GM12878 (cell line): Measurements from ENCODE around the gene IL6R. TPM values are rescaled to one million over a fixed set of nuclear protein-coding genes. Genes with fewer than 3 reads are reported as not detected.

Experiments
- ATAC-seq: fragments of 200-7000 bp; cut with Tn5 transposase; 3 replicates; pipeline ENCODE4 v1.9.1; 2020; ENCODE audit warnings: mild to moderate bottlenecking, moderate library complexity
- BruUV-seq: library from RNA; stranded (reverse); fragments of 400-500 nt; replicated peaks from 2 replicates; lab custom pipeline; 2021; lab: Mats Ljungman, UMichigan
- CTCF ChIA-PET: fragments of 300-600 bp; sonication (Branson Sonifier 250); formaldehyde crosslinking; extraction: SDS; loops from one replicate; lab custom pipeline; 2021; ENCODE audit warnings: inconsistent platforms; lab: Yijun Ruan, JAX
- POLR2A ChIA-PET: fragments of 350-600 bp; formaldehyde crosslinking; extraction: SDS; loops from one replicate; lab custom pipeline; 2021; ENCODE audit warnings: inconsistent platforms; lab: Charles Lee
- RAD21 ChIA-PET: fragments of 300-600 bp; sonication (Branson Sonifier 250); formaldehyde crosslinking; loops from one replicate; lab custom pipeline; 2023; ENCODE audit warnings: antibody characterized with exemption; ENCODE audit not compliant: unreplicated experiment; lab: Charles Lee
- SMC1A ChIA-PET: fragments of 300-600 bp; sonication (Branson Sonifier 250); formaldehyde crosslinking; loops from one replicate; lab custom pipeline; 2023; ENCODE audit not compliant: unreplicated experiment, uncharacterized antibody; lab: Charles Lee
- DNase-seq: peaks from one replicate; pipeline ENCODE4 v3.0.0-alpha.2; 2011; ENCODE audit warnings: low read depth, low spot score
- FAIRE-seq: peaks from 3 replicates; lab custom pipeline; 2011; peaks lifted over from hg19 to GRCh38; lab: Jason Lieb, UNC
- H2AFZ ChIP-seq: 2 replicates; pipeline ENCODE4 v1.6.0; 2011; ENCODE audit warnings: low read depth, low read length, control low read depth; ENCODE audit not compliant: control insufficient read depth
- H3K27ac ChIP-seq: 2 replicates; pipeline ENCODE4 v1.5.1; 2011; ENCODE audit warnings: control low read depth; ENCODE audit not compliant: control insufficient read depth, insufficient read depth
- H3K27me3 ChIP-seq, 2 experiments: replicated peaks in 1 of 2; 2 replicates each; pipeline versions ENCODE4 v1.6.0 to v1.6.1; 2011; ENCODE audit warnings: low read length in 1 of 2; ENCODE audit not compliant: control insufficient read depth in 2 of 2, insufficient read depth in 2 of 2
- H3K36me3 ChIP-seq, 2 experiments: 2 replicates each; pipeline ENCODE4 v1.5.1; 2011; ENCODE audit warnings: low read length in 1 of 2; ENCODE audit not compliant: control insufficient read depth in 2 of 2, insufficient read depth in 2 of 2
- H3K4me1 ChIP-seq: 2 replicates; pipeline ENCODE4 v1.6.1; 2011; ENCODE audit warnings: mild to moderate bottlenecking, low read length, moderate library complexity, mixed read lengths; ENCODE audit not compliant: control insufficient read depth, insufficient read depth
- H3K4me2 ChIP-seq: 2 replicates; pipeline ENCODE4 v1.6.0; 2011; ENCODE audit warnings: control low read depth; ENCODE audit not compliant: control insufficient read depth, insufficient read depth
- H3K4me3 ChIP-seq: fragments of 200-600 bp; sonication (generic); 2 replicates; pipeline ENCODE4 v1.5.1; 2016
- H3K79me2 ChIP-seq: 2 replicates; pipeline ENCODE4 v1.6.0; 2011; ENCODE audit warnings: low read length; ENCODE audit not compliant: control insufficient read depth, insufficient read depth
- H3K9ac ChIP-seq: 2 replicates; pipeline ENCODE4 v1.8.0; 2011; ENCODE audit warnings: low read length, control low read depth, mixed read lengths; ENCODE audit not compliant: control insufficient read depth, insufficient read depth
- H3K9me3 ChIP-seq: replicated peaks from 3 replicates; pipeline ENCODE4 v1.5.1; 2011; ENCODE audit warnings: mild to moderate bottlenecking, low read length; ENCODE audit not compliant: control insufficient read depth, insufficient read depth
- H4K20me1 ChIP-seq: 2 replicates; pipeline ENCODE4 v1.6.0; 2011; ENCODE audit not compliant: control insufficient read depth, insufficient read depth
- CHD1 ChIP-seq: IDR thresholded peaks from 2 replicates; pipeline ENCODE4 v1.6.1; 2012; ENCODE audit warnings: low read depth, low read length, improper control_type of control experiment
- CREB1 ChIP-seq: IDR thresholded peaks from 2 replicates; pipeline ENCODE4 v1.6.1; 2012; ENCODE audit warnings: low read depth, mild to moderate bottlenecking, inconsistent platforms
- FOS ChIP-seq: IDR thresholded peaks from 3 replicates; pipeline ENCODE4 v1.6.1; 2011; ENCODE audit warnings: borderline replicate concordance; ENCODE audit not compliant: insufficient read length; ENCODE audit errors: extremely low read depth
- FOXK2 ChIP-seq: fragments of 450-650 bp; IDR thresholded peaks from 2 replicates; pipeline ENCODE4 v1.6.1; 2017; ENCODE audit warnings: mild to moderate bottlenecking, moderate library complexity
- MYC ChIP-seq: IDR thresholded peaks from 2 replicates; pipeline ENCODE4 v1.6.1; 2011; ENCODE audit warnings: mild to moderate bottlenecking, low read length, moderate library complexity, inconsistent platforms; ENCODE audit not compliant: insufficient read depth, insufficient replicate concordance, insufficient read length, severe bottlenecking
- PAX5 ChIP-seq: IDR thresholded peaks from 2 replicates; pipeline ENCODE4 v1.6.1; 2011; ENCODE audit warnings: low read depth, low read length, borderline replicate concordance
- RUNX3 ChIP-seq: IDR thresholded peaks from 2 replicates; pipeline ENCODE4 v1.6.1; 2012; ENCODE audit warnings: low read length, inconsistent platforms
- SRF ChIP-seq, 2 experiments: IDR thresholded peaks; 2 replicates each; pipeline ENCODE4 v1.6.1; 2011; ENCODE audit warnings: low read depth in 2 of 2, low read length in 2 of 2, mild to moderate bottlenecking in 1 of 2, moderate library complexity in 1 of 2
- WGBS: methylation state at CpG from one replicate; pipeline ENCODE4 v1.1.6; 2016; ENCODE audit warnings: low lambda C conversion rate; ENCODE audit not compliant: insufficient replicate concordance, insufficient coverage; ENCODE audit errors: missing lambda C conversion rate; 5-methylcytosine and 5-hydroxymethylcytosine counted together
- in situ Hi-C: fragments of 300-500 bp; cut with MboI; formaldehyde crosslinking; loops from 9 replicates; pipeline ENCODE4 v1.14.3; 2018; ENCODE audit warnings: mixed read lengths
- intact Hi-C: fragments of 100-400 bp; cut with micrococcal nuclease; formaldehyde crosslinking; loops from one replicate; pipeline ENCODE4 v1.14.2; 2022; ENCODE audit not compliant: unreplicated experiment
- polyA plus RNA-seq, 11 experiments: library from polyadenylated mRNA; depleted of rRNA in 4 of 11; unstranded in 6 of 11; stranded (reverse) in 5 of 11; fragments of >200 nt; fragmentation: Nextera tagmentation in 4 of 11; fragmentation: Illumina TruSeq in 1 of 11; extraction: Ambion mirVana in 4 of 11; extraction: Trizol in 1 of 11; gene quantifications; 1 replicate in 1 of 11; 2 replicates in 10 of 11; pipeline versions ENCODE4 v1.2.1 to v1.2.3, GENCODE V29; 2011 to 2016; ENCODE audit warnings: inconsistent platforms in 2 of 11, missing spikeins in 2 of 11, low read depth in 1 of 11
- total RNA-seq, 4 experiments: library from RNA; depleted of rRNA in 3 of 4; stranded (reverse); fragments of >200 nt in 3 of 4; fragmentation: Illumina TruSeq in 1 of 4; extraction: Trizol in 1 of 4; gene quantifications; 2 replicates each; pipeline versions ENCODE4 v1.2.1 to v1.2.3, GENCODE V29; 2013 to 2021
- TF ChIP-seq, protein P1 (sequence below): IDR thresholded peaks from 2 replicates; pipeline ENCODE4 v1.6.1; 2011; ENCODE audit warnings: borderline replicate concordance, low read depth, mild to moderate bottlenecking, moderate library complexity, mixed read lengths, low read length; ENCODE audit not compliant: insufficient read depth; ENCODE audit errors: extremely low read length
- TF ChIP-seq, protein P2 (sequence below), 3 experiments: IDR thresholded peaks in 2 of 3; conservative IDR thresholded peaks in 1 of 3; 2 replicates each; pipeline ENCODE4 v1.5.1; 2011; ENCODE audit warnings: low read depth in 3 of 3, low read length in 3 of 3, mild to moderate bottlenecking in 3 of 3, control low read depth in 2 of 3, moderate library complexity in 2 of 3, inconsistent platforms in 1 of 3, mixed read lengths in 1 of 3; ENCODE audit not compliant: control insufficient read depth in 2 of 3, insufficient read depth in 1 of 3; ENCODE audit errors: extremely low read depth in 1 of 3
- TF ChIP-seq, protein P3 (sequence below): fragments of 150-350 bp; IDR thresholded peaks from 2 replicates; pipeline ENCODE4 v1.6.1; 2016; ENCODE audit warnings: low read depth, low read length

IL6R gene
- total and polyA plus RNA-seq, 10 of the 15 experiments (the other 5 are each of a cell fraction or from before 2014, with no cell fraction given), result 1.9 to 43.4 (median 17.5) TPM

DNA sequence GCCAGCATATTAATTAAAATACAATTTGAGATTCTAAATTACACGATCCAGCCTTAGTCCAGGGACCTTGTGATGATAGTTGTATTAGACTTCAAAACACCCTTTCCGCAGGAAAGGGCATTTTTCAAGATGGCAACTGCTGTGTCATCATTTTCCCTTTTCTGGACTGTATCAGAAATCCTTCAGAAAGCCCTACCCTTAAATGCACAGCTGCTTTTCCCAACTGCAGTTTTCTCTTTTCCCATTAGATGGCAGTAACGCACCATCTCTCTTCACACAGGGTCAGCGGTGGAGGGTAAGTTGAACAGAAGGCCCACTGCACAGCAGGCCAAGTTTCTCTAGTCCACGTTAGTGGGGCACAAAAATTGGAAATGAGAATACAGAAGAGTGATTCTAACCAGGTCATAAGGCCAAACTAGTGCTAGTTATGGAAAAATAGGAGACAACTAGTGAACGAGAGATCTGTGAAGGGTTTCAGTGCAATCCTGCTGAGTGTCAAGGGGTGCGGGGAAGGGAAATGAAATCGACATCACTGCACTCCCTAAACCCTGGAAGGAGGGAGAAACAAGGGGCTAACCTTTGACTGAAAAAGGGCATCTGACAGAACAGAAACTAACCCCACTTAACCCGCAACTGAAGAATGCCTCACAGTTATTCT, 74.8 kb downstream of the IL6R start (continued):
- TF ChIP-seq, protein P1, sequence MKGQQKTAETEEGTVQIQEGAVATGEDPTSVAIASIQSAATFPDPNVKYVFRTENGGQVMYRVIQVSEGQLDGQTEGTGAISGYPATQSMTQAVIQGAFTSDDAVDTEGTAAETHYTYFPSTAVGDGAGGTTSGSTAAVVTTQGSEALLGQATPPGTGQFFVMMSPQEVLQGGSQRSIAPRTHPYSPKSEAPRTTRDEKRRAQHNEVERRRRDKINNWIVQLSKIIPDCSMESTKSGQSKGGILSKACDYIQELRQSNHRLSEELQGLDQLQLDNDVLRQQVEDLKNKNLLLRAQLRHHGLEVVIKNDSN, result no peak
- TF ChIP-seq RUNX3, result peak; percentile 26; the same call in 1 of the 2 replicates

DNA sequence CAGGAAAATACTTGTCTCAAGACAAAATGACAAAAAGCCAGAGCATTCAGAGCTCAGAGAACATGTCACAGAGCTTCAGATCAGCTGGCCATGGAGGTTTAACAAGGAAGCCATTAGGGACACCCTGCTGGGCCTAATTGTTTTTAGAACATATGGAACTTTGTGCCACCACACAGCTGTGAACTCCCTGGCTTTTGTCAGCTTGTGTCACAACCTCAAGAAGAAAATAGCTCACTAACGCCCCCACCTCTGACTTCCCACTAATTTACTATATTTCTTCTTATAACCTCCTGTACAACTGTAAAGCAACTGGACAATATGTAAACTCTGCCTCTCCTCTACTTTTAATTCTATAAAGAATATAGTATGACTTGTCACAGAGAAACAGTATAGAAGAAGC, 75.9 kb downstream of the IL6R start:
- ChIA-PET CTCF (interaction anchor here (0.6 to 11.6 kb wide), 34 partner anchors 10 to 604 kb away, joined by 3 to 302 read pairs (median 6); partner anchors contain the start of genes IL6R, PMVK and SHE), POLR2A (interaction anchor here (0.8 to 2.8 kb wide), 4 partner anchors 11 to 66 kb away, joined by 3 to 11 read pairs (median 3); no protein-coding TSS in a partner anchor), RAD21 (interaction anchor here (0.6 to 10.5 kb wide), 29 partner anchors 9 to 580 kb away, joined by 3 to 189 read pairs (median 5); partner anchors contain the start of genes ATP8B2 and KCNN3), SMC1A (interaction anchor here (0.7 to 8.2 kb wide), 33 partner anchors 10 to 579 kb away, joined by 3 to 151 read pairs (median 4); partner anchors contain the start of gene CHRNB2)
- TF ChIP-seq CREB1 (no peak), PAX5 (no peak), CHD1 (no peak), FOXK2 (no peak), MYC (no peak), SRF (IDR thresholded peaks at IDR 0.05; ENCODE audit: low read depth in 2 of 2, low read length in 2 of 2) (no peak), FOS (no peak)
- TF ChIP-seq, protein P2, sequence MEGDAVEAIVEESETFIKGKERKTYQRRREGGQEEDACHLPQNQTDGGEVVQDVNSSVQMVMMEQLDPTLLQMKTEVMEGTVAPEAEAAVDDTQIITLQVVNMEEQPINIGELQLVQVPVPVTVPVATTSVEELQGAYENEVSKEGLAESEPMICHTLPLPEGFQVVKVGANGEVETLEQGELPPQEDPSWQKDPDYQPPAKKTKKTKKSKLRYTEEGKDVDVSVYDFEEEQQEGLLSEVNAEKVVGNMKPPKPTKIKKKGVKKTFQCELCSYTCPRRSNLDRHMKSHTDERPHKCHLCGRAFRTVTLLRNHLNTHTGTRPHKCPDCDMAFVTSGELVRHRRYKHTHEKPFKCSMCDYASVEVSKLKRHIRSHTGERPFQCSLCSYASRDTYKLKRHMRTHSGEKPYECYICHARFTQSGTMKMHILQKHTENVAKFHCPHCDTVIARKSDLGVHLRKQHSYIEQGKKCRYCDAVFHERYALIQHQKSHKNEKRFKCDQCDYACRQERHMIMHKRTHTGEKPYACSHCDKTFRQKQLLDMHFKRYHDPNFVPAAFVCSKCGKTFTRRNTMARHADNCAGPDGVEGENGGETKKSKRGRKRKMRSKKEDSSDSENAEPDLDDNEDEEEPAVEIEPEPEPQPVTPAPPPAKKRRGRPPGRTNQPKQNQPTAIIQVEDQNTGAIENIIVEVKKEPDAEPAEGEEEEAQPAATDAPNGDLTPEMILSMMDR (IDR thresholded peaks at IDR 0.05 in 2 of 3, conservative IDR thresholded peaks at IDR 0.05 in 1 of 3; ENCODE audit: control insufficient read depth in 2 of 3, extremely low read depth in 1 of 3, insufficient read depth in 1 of 3, low read depth in 3 of 3, low read length in 3 of 3), result no peak
- TF ChIP-seq, protein P3, sequence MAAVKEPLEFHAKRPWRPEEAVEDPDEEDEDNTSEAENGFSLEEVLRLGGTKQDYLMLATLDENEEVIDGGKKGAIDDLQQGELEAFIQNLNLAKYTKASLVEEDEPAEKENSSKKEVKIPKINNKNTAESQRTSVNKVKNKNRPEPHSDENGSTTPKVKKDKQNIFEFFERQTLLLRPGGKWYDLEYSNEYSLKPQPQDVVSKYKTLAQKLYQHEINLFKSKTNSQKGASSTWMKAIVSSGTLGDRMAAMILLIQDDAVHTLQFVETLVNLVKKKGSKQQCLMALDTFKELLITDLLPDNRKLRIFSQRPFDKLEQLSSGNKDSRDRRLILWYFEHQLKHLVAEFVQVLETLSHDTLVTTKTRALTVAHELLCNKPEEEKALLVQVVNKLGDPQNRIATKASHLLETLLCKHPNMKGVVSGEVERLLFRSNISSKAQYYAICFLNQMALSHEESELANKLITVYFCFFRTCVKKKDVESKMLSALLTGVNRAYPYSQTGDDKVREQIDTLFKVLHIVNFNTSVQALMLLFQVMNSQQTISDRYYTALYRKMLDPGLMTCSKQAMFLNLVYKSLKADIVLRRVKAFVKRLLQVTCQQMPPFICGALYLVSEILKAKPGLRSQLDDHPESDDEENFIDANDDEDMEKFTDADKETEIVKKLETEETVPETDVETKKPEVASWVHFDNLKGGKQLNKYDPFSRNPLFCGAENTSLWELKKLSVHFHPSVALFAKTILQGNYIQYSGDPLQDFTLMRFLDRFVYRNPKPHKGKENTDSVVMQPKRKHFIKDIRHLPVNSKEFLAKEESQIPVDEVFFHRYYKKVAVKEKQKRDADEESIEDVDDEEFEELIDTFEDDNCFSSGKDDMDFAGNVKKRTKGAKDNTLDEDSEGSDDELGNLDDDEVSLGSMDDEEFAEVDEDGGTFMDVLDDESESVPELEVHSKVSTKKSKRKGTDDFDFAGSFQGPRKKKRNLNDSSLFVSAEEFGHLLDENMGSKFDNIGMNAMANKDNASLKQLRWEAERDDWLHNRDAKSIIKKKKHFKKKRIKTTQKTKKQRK, result no peak
- ATAC-seq (no peak), DNase-seq (no peak), FAIRE-seq (no peak)
- Histone ChIP-seq H3K79me2 (no peaks in the 10 kb centered on the region), H4K20me1 (no peaks in the 10 kb centered on the region), H2AFZ (no peak overlapping the region), H3K4me1 (peaks cover 3% of the 10 kb centered on the region; the same call in 1 of the 2 replicates), H3K4me3 (no peak overlapping the region), H3K9me3 (no peaks in the 10 kb centered on the region), H3K9ac (no peak overlapping the region), H3K27me3 (peaks cover 1 to 3% of the 10 kb centered on the region in 2 experiments; a peak in 1 of 4 replicates), H3K27ac (no peak overlapping the region), H3K4me2 (no peak overlapping the region), H3K36me3 (no peaks in the 10 kb centered on the region)
- WGBS, result 58% methylated on average over 1 of the region's 1 CpG
- intact Hi-C loops, result loop anchor here (5.0 to 10.0 kb wide), 2 partner anchors 186 to 604 kb away; no protein-coding TSS in a partner anchor
- in situ Hi-C loops, result no loop called here
- no TSS peak for BruUV-seq
